ENCODE results near the gene ARHGEF7. TPM values are rescaled to one million over a fixed set of nuclear protein-coding genes. Genes with fewer than 3 reads are reported as not detected.

Gene ARHGEF7
- total and polyA plus RNA-seq, 2 experiments from 2014 or later = 23.6 to 58.9 TPM

DNA sequence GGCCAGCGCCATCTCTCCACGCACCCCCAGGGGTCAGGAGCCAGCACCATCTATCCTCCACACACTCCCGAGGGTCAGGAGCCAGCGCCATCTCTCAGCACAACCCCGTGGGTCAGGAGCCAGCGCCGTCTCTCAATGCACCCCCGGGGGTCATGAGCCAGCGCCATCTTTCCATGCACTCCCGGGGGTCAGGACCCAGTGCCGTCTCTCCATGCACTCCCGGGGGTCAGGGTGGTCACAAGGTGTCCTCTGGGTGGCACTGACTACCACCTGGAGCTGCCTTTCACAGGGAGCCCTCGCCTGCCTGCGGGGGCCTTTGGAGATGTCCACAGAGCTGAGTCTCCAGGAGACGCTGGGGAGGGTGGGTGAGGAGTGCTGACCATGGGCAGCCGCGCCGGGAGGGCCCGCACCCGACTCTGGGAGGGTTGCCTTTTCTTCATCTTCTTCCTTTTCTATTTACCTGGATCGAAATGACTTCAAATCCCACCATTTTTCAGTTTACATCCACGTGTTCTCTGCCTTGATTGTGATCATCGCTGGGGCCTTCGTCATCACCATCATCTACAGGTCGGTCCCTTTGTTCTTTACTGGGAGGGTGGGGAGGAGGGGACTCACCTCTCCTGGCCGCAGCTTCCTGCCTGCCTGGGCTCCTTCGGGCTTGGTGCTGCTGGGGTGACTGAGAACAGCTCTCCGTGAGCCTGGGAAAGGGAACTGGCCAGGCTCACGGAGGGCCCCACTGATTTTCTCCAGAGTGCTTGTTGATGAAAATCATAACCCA is 224.4 kb downstream of the ARHGEF7 start:
- no peaks in the 10 kb centered on the region for H3K9me2 ChIP-seq (ENCODE audit: insufficient read depth)
- no peaks in the 10 kb centered on the region for H3K36me3 ChIP-seq (ENCODE audit: insufficient read depth)
- TF ChIP-seq, protein P1, sequence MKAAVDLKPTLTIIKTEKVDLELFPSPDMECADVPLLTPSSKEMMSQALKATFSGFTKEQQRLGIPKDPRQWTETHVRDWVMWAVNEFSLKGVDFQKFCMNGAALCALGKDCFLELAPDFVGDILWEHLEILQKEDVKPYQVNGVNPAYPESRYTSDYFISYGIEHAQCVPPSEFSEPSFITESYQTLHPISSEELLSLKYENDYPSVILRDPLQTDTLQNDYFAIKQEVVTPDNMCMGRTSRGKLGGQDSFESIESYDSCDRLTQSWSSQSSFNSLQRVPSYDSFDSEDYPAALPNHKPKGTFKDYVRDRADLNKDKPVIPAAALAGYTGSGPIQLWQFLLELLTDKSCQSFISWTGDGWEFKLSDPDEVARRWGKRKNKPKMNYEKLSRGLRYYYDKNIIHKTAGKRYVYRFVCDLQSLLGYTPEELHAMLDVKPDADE (IDR thresholded peaks at IDR 0.05) = no peak
- no peak for TF ChIP-seq NANOG (IDR thresholded peaks at IDR 0.05; ENCODE audit: borderline replicate concordance)
- TF ChIP-seq, protein P2, sequence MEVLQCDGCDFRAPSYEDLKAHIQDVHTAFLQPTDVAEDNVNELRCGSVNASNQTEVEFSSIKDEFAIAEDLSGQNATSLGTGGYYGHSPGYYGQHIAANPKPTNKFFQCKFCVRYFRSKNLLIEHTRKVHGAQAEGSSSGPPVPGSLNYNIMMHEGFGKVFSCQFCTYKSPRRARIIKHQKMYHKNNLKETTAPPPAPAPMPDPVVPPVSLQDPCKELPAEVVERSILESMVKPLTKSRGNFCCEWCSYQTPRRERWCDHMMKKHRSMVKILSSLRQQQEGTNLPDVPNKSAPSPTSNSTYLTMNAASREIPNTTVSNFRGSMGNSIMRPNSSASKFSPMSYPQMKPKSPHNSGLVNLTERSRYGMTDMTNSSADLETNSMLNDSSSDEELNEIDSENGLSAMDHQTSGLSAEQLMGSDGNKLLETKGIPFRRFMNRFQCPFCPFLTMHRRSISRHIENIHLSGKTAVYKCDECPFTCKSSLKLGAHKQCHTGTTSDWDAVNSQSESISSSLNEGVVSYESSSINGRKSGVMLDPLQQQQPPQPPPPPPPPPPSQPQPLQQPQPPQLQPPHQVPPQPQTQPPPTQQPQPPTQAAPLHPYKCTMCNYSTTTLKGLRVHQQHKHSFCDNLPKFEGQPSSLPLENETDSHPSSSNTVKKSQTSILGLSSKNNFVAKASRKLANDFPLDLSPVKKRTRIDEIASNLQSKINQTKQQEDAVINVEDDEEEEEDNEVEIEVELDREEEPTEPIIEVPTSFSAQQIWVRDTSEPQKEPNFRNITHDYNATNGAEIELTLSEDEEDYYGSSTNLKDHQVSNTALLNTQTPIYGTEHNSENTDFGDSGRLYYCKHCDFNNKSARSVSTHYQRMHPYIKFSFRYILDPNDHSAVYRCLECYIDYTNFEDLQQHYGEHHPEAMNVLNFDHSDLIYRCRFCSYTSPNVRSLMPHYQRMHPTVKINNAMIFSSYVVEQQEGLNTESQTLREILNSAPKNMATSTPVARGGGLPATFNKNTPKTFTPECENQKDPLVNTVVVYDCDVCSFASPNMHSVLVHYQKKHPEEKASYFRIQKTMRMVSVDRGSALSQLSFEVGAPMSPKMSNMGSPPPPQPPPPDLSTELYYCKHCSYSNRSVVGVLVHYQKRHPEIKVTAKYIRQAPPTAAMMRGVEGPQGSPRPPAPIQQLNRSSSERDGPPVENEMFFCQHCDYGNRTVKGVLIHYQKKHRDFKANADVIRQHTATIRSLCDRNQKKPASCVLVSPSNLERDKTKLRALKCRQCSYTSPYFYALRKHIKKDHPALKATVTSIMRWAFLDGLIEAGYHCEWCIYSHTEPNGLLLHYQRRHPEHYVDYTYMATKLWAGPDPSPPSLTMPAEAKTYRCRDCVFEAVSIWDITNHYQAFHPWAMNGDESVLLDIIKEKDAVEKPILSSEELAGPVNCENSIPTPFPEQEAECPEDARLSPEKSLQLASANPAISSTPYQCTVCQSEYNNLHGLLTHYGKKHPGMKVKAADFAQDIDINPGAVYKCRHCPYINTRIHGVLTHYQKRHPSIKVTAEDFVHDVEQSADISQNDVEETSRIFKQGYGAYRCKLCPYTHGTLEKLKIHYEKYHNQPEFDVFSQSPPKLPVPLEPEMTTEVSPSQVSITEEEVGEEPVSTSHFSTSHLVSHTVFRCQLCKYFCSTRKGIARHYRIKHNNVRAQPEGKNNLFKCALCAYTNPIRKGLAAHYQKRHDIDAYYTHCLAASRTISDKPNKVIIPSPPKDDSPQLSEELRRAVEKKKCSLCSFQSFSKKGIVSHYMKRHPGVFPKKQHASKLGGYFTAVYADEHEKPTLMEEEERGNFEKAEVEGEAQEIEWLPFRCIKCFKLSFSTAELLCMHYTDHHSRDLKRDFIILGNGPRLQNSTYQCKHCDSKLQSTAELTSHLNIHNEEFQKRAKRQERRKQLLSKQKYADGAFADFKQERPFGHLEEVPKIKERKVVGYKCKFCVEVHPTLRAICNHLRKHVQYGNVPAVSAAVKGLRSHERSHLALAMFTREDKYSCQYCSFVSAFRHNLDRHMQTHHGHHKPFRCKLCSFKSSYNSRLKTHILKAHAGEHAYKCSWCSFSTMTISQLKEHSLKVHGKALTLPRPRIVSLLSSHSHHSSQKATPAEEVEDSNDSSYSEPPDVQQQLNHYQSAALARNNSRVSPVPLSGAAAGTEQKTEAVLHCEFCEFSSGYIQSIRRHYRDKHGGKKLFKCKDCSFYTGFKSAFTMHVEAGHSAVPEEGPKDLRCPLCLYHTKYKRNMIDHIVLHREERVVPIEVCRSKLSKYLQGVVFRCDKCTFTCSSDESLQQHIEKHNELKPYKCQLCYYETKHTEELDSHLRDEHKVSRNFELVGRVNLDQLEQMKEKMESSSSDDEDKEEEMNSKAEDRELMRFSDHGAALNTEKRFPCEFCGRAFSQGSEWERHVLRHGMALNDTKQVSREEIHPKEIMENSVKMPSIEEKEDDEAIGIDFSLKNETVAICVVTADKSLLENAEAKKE (CRISPR knock-in tag; IDR thresholded peaks at IDR 0.05) = no peak
- TF ChIP-seq CREB1 (CRISPR knock-in tag; IDR thresholded peaks at IDR 0.05; ENCODE audit: low read depth) = no peak
- no peaks in the 10 kb centered on the region for H3K79me2 ChIP-seq (replicated peaks; ENCODE audit: insufficient read depth)
- no peak for DNase-seq (ENCODE audit: low spot score)
- H3K4me3 ChIP-seq = no peak overlapping the region
- H4K20me1 ChIP-seq (replicated peaks; ENCODE audit: insufficient read depth) = no peaks in the 10 kb centered on the region
- peaks cover 8% of the 10 kb centered on the region for H3K4me1 Mint-ChIP-seq
- no peak overlapping the region for H3K4me2 ChIP-seq
- no peak overlapping the region for H3K4me3 Mint-ChIP-seq
- no peaks in the 10 kb centered on the region for H3K9me3 Mint-ChIP-seq
- no peak overlapping the region for H3K27ac Mint-ChIP-seq
- peaks cover 6% of the 10 kb centered on the region for H3K27me3 Mint-ChIP-seq (ENCODE audit: insufficient read depth, low read depth, poor library complexity)
- H3F3A ChIP-seq (replicated peaks; ENCODE audit: low read depth) = no peaks in the 10 kb centered on the region
- no peak overlapping the region for H3K27ac ChIP-seq (ENCODE audit: low read depth)
- H2AFZ ChIP-seq = no peak overlapping the region
- no peaks in the 10 kb centered on the region for H3K27me3 ChIP-seq (ENCODE audit: insufficient read depth)
- ATAC-seq = no peak
- no peaks in the 10 kb centered on the region for H3K4me1 ChIP-seq (ENCODE audit: insufficient read depth)
- no peaks in the 10 kb centered on the region for H3K36me3 Mint-ChIP-seq (ENCODE audit: low read depth)

Measured in GM23338 (cell line).